ENCODE results near the gene TMEM184C. TPM values are rescaled to one million over a fixed set of nuclear protein-coding genes. Genes with fewer than 3 reads are reported as not detected.

Gene TMEM184C
- total RNA-seq, 1 experiment from 2014 or later, result 43.8 TPM

GRCh38 chr4:147578593-147578992 is 38.6 kb upstream of the TMEM184C start:
- H3K18ac ChIP-seq (ENCODE audit: insufficient read length, low read depth, low read length), result no peak overlapping the region
- H3K14ac ChIP-seq (ENCODE audit: insufficient read depth, low read length), result no peak overlapping the region
- H3K23me2 ChIP-seq (ENCODE audit: insufficient read length, low read depth, low read length, poor library complexity, severe bottlenecking), result no peaks in the 10 kb centered on the region
- H4K8ac ChIP-seq (replicated peaks; ENCODE audit: insufficient read length, low read depth, low read length), result no peak overlapping the region
- no peaks in the 10 kb centered on the region for H3K9me3 ChIP-seq (ENCODE audit: control insufficient read depth, low read depth, low read length)
- H3K9ac ChIP-seq (ENCODE audit: extremely low read depth, insufficient read length, low read length), result no peak overlapping the region
- H3K27ac Mint-ChIP-seq, result no peak overlapping the region
- no peak for DNase-seq
- H2BK20ac ChIP-seq (ENCODE audit: low read depth, low read length, poor library complexity, severe bottlenecking), result no peak overlapping the region
- no peak overlapping the region for H3K27ac ChIP-seq (ENCODE audit: insufficient read length, low read depth, low read length)
- H3K4ac ChIP-seq (ENCODE audit: low read depth, low read length), result no peak overlapping the region
- H3K56ac ChIP-seq (ENCODE audit: insufficient read length, low read depth, low read length), result no peak overlapping the region
- no peak overlapping the region for H2BK120ac ChIP-seq (ENCODE audit: low read depth, low read length, poor library complexity, severe bottlenecking)
- no peak overlapping the region for H3T11ph ChIP-seq (ENCODE audit: low read length)
- H4K5ac ChIP-seq (ENCODE audit: insufficient read length, low read depth, low read length), result no peak overlapping the region
- no peak for TF ChIP-seq CTCF (conservative IDR thresholded peaks at IDR 0.05)
- no peaks in the 10 kb centered on the region for H3K79me2 ChIP-seq (ENCODE audit: insufficient read depth, low read length)
- H4K20me1 ChIP-seq (ENCODE audit: control insufficient read depth, insufficient read depth, insufficient read length), result no peaks in the 10 kb centered on the region
- no peak overlapping the region for H3K4me3 Mint-ChIP-seq
- H2BK5ac ChIP-seq (ENCODE audit: insufficient read length, low read length), result no peak overlapping the region
- no peaks in the 10 kb centered on the region for H3K27me3 ChIP-seq (ENCODE audit: insufficient read depth, low read length)
- no peak overlapping the region for H2AFZ ChIP-seq (ENCODE audit: low read length)
- H2AK5ac ChIP-seq (ENCODE audit: insufficient read length, low read length), result no peak overlapping the region
- no CpG with 5 or more reads among the region's 3 CpGs for WGBS (ENCODE audit: extremely low coverage, insufficient read length, low lambda C conversion rate)
- peaks cover 0 to 3% of the 10 kb centered on the region in 2 experiments; a peak in 2 of 5 replicates for H3K9me3 Mint-ChIP-seq
- H3K23ac ChIP-seq (ENCODE audit: insufficient read length, low read depth, low read length), result no peak overlapping the region
- no peaks in the 10 kb centered on the region; a peak in 1 of 7 replicates for H3K36me3 Mint-ChIP-seq (ENCODE audit: insufficient read depth in 1 of 3, low read depth in 3 of 3)
- H3K4me2 ChIP-seq (ENCODE audit: insufficient read depth, insufficient read length, low read length), result no peak overlapping the region
- H3K27me3 Mint-ChIP-seq (ENCODE audit: low read depth), result no peaks in the 10 kb centered on the region
- no peaks in the 10 kb centered on the region for H3K79me1 ChIP-seq (ENCODE audit: insufficient read depth, low read depth, low read length, poor library complexity, severe bottlenecking)
- H2BK12ac ChIP-seq (ENCODE audit: insufficient read length, low read depth, low read length), result no peak overlapping the region
- H3K4me1 Mint-ChIP-seq, result peaks cover 2 to 4% of the 10 kb centered on the region in 2 experiments; a peak in 2 of 4 replicates
- no peak overlapping the region for H2BK15ac ChIP-seq (ENCODE audit: low read depth, low read length)
- no peaks in the 10 kb centered on the region for H3K4me1 ChIP-seq (ENCODE audit: insufficient read depth, low read length)
- no peak overlapping the region for H4K91ac ChIP-seq (ENCODE audit: insufficient read length, low read depth, low read length)
